Adrenal gland (tissue), 5 donors: ENCODE results near the gene PRELID3B.

ENCODE experiments used
- CTCF ChIP-seq, 6 experiments: fragments of 450-650 bp in 4 of 6; fragments of 200-600 bp in 2 of 6; sonication (generic) in 1 of 6; IDR thresholded peaks; 1 replicate in 5 of 6; 2 replicates in 1 of 6; pipeline versions ENCODE4 v1.5.1 to v1.8.0; 2016 to 2021; ENCODE audit warnings: antibody characterized with exemption in 6 of 6, mild to moderate bottlenecking in 2 of 6, moderate library complexity in 1 of 6
- POLR2A ChIP-seq, 2 donors: fragments of 450-650 bp; IDR thresholded peaks; one replicate each; pipeline ENCODE4 v1.6.1; 2017; ENCODE audit warnings: antibody characterized with exemption in 2 of 2, mild to moderate bottlenecking in 2 of 2, moderate library complexity in 1 of 2
- donor health status: DM: no; HTN: no; CAD: no.

- TF ChIP-seq POLR2A (IDR thresholded peaks at IDR 0.05) (no peak), CTCF (IDR thresholded peaks at IDR 0.05) (no peak)
Observed at GRCh38 chr20:59035381-59035780, 7.2 kb downstream of the PRELID3B start.
